ENCODE data around the gene SCAMP4. TPM values are rescaled to one million over a fixed set of nuclear protein-coding genes. Genes with fewer than 3 reads are reported as not detected.

Gene SCAMP4
- total and polyA plus RNA-seq, 7 donors, result 14.4 to 55.4 (median 26.0) TPM

DNA sequence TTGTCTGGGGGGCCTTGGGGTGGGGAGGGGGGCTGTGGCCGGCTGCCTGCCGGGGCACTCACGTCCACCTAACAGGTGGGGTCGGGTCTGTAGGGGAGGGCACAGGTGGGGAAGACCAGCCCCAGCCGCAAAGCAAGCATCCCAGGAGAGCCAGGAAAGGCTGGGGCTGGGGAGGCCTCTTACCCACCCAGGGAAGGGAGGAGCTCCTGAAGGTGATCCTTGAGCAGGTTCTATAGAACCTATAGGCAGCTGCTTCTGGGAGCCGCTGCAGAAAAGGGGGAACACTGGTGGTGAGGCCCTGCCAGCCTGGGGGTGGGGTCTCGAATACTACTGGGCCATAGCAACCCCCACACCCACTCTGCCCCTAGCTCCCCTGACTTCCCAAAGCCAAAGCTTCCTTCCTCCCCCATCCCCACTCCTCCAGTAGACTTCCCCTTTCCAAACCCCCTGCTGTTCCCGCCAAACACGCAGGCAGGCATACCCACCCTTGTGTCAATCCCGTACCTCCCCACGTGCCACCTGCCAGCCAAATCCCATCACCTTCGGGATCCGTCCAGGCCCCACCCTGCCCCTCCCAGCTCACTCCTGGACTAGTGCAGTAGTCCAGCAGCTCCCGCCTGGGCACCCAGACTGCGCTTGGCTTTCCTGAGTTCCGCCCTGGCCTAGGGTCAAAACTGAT lies 47.4 kb upstream of the SCAMP4 start:
- Histone ChIP-seq H3K4me1 (peaks cover 0 to 98% (median 88%) of the 10 kb centered on the region in 4 donors), H3K9me3 (no peaks in the 10 kb centered on the region), H3K36me3 (no peaks in the 10 kb centered on the region), H3K4me3 (peak overlapping the region in 3 of 4 donors; percentile 44 to 52 (median 51)), H3K27me3 (peaks cover 0 to 71% (median 29%) of the 10 kb centered on the region in 3 donors), H3K27ac (peak overlapping the region; percentile 82 to 84 (median 83))
- 12 to 37% methylated on average over 16 of the region's 16 CpGs for WGBS, 2 donors
- TF ChIP-seq EP300 (IDR thresholded peaks at IDR 0.05), result no peak
- TF ChIP-seq POLR2A (IDR thresholded peaks at IDR 0.05), result no peak
- TF ChIP-seq, protein P1, sequence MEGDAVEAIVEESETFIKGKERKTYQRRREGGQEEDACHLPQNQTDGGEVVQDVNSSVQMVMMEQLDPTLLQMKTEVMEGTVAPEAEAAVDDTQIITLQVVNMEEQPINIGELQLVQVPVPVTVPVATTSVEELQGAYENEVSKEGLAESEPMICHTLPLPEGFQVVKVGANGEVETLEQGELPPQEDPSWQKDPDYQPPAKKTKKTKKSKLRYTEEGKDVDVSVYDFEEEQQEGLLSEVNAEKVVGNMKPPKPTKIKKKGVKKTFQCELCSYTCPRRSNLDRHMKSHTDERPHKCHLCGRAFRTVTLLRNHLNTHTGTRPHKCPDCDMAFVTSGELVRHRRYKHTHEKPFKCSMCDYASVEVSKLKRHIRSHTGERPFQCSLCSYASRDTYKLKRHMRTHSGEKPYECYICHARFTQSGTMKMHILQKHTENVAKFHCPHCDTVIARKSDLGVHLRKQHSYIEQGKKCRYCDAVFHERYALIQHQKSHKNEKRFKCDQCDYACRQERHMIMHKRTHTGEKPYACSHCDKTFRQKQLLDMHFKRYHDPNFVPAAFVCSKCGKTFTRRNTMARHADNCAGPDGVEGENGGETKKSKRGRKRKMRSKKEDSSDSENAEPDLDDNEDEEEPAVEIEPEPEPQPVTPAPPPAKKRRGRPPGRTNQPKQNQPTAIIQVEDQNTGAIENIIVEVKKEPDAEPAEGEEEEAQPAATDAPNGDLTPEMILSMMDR (IDR thresholded peaks at IDR 0.05), result no peak
- TF ChIP-seq POLR2AphosphoS5 (IDR thresholded peaks at IDR 0.05), result no peak
- DNase-seq, result no peak
- intact Hi-C loops (cut with DNase I), result no loop called here

DNA sequence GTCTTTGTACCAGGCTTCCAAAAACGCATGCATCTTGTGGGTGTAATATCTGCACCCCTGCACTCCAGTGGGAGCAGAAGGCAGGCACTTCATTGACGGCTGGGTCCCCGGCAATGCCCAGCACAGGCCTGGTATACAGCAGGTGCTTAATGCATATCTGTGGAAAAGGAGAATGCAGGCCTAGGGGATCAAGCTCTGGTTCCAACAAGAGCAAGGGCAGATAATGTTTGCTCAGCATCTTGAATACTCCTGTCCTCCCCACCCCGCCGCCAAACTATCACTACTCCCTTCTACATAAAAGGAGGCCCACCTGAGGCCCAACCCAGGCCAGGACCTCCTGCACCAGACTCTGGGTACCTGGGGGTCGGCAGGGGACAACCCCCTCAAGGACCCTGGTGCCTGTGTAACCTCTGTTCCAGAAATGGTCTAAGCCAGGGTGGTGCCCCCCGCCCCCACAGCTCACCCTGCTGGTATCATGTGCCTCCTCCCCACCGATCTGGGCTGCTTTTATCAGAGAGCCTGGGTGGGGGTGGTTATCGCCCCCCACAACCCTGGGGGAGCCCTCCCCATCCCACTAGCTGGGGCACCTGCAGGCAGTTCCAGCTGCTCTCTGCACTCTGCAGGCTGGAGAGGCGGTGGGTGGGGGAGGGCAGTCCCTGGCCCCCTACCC lies 46.7 kb upstream of the SCAMP4 start:
- Histone ChIP-seq H3K4me1 (peaks cover 0 to 91% (median 85%) of the 10 kb centered on the region in 4 donors), H3K27me3 (peaks cover 0 to 63% (median 29%) of the 10 kb centered on the region in 3 donors), H3K36me3 (no peaks in the 10 kb centered on the region), H3K9me3 (no peaks in the 10 kb centered on the region), H3K27ac (peak overlapping the region; percentile 82 to 84 (median 83)), H3K4me3 (no peak overlapping the region)
- WGBS, 2 donors, result 27 to 50% methylated on average over 10 of the region's 10 CpGs
- no peak for DNase-seq
- TF ChIP-seq POLR2AphosphoS5 (IDR thresholded peaks at IDR 0.05) (no peak), POLR2A (IDR thresholded peaks at IDR 0.05) (no peak)
- intact Hi-C loops (cut with DNase I), result no loop called here

DNA sequence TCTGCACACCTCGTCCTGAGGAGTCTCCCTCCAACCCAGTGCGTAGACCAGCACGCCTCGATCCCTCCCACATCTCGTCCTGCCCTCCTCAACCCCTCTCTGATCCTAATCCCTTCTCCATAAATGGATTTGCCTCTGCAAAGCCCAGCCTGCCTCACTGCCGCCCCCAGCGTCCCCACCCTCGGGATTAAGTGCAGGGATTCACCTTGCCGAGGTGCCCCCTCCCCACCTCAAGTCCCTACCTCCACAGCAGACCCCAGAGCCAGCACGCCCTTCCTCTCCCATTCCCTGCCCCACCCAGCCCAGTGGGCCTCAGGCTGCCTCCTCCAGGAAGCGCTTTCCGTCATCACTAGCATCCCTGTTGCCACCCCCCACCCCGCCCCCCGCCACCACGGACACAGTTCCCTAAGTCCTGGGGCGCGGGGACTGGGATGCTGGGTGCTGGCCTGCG lies 45.8 kb upstream of the SCAMP4 start:
- DNase-seq, result no peak
- TF ChIP-seq POLR2AphosphoS5 (IDR thresholded peaks at IDR 0.05), result no peak
- intact Hi-C loops (cut with DNase I), result no loop called here
- Histone ChIP-seq H3K4me3 (no peak overlapping the region), H3K27ac (peak overlapping the region; percentile 57 to 84 (median 82)), H3K27me3 (peaks cover 0 to 60% (median 29%) of the 10 kb centered on the region in 3 donors), H3K36me3 (no peaks in the 10 kb centered on the region), H3K4me1 (peaks cover 0 to 83% (median 77%) of the 10 kb centered on the region in 4 donors), H3K9me3 (no peaks in the 10 kb centered on the region)
- WGBS, 2 donors, result 31 to 55% methylated on average over 18 of the region's 18 CpGs

DNA sequence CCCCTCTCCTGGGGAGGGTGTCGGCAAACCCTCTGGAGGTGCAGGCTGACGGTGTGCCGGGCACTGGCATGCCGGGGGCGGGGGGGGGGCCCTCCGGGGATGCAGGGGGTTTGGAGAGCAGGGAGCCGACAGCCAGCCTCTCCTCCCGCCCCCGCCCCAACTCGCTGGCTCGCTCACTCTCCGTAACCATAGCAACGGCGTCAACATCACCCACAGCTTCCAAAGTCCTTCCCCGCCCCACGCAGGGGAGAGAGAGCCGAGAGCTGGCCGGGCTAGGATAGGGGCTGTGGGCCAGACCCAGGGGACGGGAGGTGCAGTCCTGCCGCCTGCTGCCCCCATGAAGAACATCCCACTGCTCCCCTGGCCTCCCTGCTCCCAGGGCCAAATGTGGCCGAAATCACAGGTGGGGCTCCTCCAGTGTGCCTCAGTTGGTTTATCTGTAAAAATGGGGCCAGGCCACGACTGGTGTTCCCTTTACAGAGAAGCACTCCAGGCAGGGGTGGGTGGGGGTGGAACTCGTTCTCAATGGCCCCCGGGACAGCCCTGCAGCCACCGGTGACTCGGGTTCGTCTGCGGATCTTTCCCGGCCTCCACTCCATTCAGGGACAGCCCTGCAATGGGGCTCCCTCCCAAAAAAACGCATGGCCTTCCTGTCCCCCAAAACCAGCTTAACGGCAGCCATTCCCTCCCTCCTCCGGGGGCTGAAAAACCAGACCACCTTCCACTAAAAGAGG lies 45.0 kb upstream of the SCAMP4 start:
- peaks cover 0 to 55% (median 26%) of the 10 kb centered on the region in 3 donors for H3K27me3 ChIP-seq
- H3K9me3 ChIP-seq, result no peaks in the 10 kb centered on the region
- peaks cover 0 to 83% (median 73%) of the 10 kb centered on the region in 4 donors for H3K4me1 ChIP-seq
- WGBS, 2 donors, result 7 to 29% methylated on average over 32 of the region's 32 CpGs
- no peak overlapping the region for H3K4me3 ChIP-seq
- H3K27ac ChIP-seq, result peak overlapping the region; percentile 57 to 84 (median 82)
- H3K36me3 ChIP-seq, result no peaks in the 10 kb centered on the region
- intact Hi-C loops (cut with DNase I), result loop anchor here (5.0 kb wide), 1 partner anchor 237 kb away; the partner anchor contains the start of genes IZUMO4 and MOB3A
- DNase-seq, result peak; percentile 86
- TF ChIP-seq EP300 (IDR thresholded peaks at IDR 0.05) (no peak), POLR2A (IDR thresholded peaks at IDR 0.05) (no peak), POLR2AphosphoS5 (IDR thresholded peaks at IDR 0.05) (peak in 1 of 4 donors; percentile 18)
- TF ChIP-seq, protein P1 (IDR thresholded peaks at IDR 0.05), result no peak

DNA sequence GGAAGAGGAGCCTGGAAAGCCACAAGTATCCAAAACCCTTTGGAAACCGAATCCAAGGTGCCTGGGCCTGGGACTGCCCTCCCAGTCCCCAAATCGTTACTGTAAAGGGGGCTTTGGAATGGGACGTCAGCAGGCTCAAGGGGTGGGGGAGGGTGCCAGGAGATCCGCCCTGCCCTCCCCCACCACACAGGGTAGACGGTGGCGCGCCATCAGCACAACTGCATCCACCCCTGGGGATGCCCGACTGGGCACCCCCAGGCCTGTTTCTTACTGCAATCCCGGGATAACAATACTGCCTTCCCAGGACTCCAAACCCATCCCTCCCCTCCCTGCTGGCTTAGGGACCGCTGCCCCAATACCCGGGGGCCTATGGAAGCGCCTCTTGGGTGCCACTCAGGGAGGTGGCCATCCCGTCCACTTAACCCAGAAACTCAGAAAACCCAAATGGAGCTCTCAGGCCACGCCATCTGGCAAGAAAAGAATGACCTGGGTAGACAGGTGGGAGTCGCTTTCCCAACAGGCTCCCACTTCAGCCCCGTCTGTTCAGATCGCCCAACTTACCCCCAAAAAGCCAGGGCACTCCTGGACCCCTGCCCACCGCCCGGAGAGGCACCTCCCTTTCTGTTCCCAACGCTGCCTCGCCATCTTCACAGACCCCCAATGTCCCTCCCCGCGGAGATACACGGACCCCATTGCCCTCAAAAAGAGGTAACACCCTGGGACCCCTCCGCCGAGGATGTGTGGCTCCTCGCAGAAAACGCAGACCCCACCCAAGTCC lies 44.2 kb upstream of the SCAMP4 start:
- Histone ChIP-seq H3K27me3 (peaks cover 0 to 47% (median 18%) of the 10 kb centered on the region in 3 donors), H3K4me3 (peak overlapping the region in 1 of 4 donors; percentile 74), H3K36me3 (no peaks in the 10 kb centered on the region), H3K4me1 (peaks cover 0 to 76% (median 65%) of the 10 kb centered on the region in 4 donors), H3K27ac (peak overlapping the region; percentile 57 to 84 (median 83)), H3K9me3 (no peaks in the 10 kb centered on the region)
- no peak for TF ChIP-seq POLR2A (IDR thresholded peaks at IDR 0.05)
- TF ChIP-seq POLR2AphosphoS5 (IDR thresholded peaks at IDR 0.05), result no peak
- no peak for TF ChIP-seq EP300 (IDR thresholded peaks at IDR 0.05)
- TF ChIP-seq, protein P1 (IDR thresholded peaks at IDR 0.05), result no peak
- whole genome bisulfite sequencing, 2 donors, result 24 to 66% methylated on average over 28 of the region's 28 CpGs
- intact Hi-C loops (cut with DNase I), result loop anchor here (5.0 kb wide), 1 partner anchor 236 kb away; the partner anchor contains the start of genes IZUMO4 and MOB3A
- DNase-seq, result no peak

All from sigmoid colon (tissue), 7 donors.